Activated naive CD4-positive, alpha-beta T cell treated with Interleukin-2 at 50 U/mL for 16 hours (primary cell): Measurements from ENCODE around the gene PLA2G4B.
A peak's percentile ranks its signal among the peaks of the same experiment; 100 is the strongest.

Experiments
- DNase-seq: peaks from one replicate; pipeline ENCODE4 v3.0.0-alpha.2; 2020

PLA2G4B gene

DNA sequence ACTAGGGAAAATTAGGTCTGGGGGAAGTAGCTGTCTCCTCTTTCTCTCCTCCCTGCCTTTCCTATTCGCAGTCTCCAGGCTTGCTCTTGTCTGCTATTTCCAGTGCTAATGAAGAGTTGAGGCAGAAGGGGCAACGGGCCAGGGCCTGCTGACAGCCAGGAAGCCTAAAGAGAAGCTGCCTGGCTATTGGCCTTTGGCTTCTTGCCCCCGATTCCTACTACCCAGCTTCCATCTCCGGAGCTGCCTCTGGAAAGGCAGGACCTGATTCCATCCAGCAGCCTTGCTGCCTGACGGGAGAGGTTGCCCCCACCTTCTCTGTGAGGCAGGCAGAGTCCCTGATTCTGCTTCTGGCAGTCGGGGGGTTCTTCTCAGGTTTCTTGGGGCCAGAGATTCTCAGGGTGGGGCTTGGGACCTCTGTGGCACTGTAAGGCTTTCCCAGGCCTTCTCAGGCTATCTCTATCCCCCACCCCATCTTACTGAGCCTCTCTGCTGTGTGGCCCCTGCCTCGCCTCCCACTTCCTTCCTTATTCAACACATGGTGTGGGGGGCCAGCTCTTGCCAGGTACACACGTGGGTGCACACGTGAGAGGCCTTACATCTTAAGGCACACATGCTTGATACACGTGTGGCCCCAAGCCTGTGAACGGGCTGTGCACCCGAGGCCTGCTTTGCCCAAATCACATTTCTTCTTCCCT lies 29.0 kb upstream of the PLA2G4B start:
- DNase-seq: no peak

DNA sequence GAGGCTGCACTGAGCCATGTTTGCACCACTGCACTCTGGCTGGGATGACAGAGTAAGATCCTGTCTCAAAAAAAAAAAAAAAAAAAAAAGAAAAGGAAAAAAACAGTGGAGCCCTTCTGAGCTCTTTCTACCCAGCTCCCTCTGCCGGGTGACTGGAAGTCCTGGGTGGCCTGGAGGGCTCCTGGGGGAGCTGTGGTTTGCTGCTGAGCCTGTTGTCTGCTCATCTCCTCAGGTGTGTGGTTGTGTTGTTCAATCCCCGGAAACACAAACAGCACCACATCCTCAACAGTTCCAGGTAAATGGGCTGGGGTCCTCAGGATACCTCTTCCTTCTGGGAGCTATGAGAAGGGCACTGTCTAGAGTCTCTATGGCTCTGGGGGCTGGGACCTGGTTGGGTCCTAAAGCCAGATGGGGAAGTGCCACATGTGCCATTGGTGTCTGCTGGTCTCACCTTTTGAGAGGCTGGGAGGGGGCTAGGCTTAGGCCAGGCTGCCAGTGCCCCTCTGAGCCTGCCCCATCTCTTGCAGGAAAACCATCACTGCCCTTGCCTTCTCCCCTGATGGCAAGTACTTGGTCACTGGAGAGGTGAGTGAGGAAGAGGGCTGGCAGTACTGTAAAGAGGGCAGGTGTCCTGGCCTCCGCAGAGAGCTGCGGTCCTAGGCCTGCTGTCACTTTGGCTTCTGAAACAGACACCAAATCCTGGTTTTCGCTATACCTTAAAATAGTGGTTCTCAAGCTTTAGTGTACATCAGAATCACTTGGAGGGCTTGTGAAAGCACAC lies 27.8 kb upstream of the PLA2G4B start:
- DNase-seq: no peak

DNA sequence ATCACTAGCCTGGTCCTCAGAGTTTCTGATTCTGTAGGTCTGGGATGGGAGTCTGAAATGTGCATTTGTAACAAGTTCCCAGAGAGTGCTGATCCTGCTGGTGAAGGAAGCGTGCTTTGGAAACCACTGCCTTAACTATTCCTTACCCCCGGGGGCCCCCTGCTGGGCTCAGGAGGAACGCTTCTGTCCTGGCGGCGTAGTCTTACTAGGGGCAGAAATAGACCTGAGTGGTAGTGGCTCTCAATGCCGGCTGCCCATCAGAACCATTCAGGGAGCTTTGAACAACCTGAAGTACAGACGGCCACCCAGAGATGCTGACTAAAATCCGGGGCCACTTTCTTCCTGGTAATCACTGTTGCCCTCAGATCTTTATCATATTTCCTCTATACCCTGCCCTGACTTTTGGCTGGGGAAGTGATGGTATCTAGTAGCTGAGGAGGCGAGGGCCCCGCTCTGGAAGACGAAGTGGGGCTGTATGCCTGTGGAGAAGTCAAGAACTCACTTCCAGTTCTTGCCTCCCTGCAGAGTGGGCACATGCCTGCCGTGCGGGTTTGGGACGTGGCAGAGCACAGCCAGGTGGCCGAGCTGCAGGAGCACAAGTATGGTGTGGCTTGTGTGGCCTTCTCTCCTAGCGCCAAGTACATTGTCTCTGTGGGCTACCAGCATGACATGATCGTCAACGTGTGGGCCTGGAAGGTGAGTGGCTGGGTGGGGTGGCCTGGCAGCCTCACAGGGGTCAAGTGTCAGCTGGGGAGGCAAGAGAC lies 27.0 kb upstream of the PLA2G4B start:
- DNase-seq: peak; percentile 74

DNA sequence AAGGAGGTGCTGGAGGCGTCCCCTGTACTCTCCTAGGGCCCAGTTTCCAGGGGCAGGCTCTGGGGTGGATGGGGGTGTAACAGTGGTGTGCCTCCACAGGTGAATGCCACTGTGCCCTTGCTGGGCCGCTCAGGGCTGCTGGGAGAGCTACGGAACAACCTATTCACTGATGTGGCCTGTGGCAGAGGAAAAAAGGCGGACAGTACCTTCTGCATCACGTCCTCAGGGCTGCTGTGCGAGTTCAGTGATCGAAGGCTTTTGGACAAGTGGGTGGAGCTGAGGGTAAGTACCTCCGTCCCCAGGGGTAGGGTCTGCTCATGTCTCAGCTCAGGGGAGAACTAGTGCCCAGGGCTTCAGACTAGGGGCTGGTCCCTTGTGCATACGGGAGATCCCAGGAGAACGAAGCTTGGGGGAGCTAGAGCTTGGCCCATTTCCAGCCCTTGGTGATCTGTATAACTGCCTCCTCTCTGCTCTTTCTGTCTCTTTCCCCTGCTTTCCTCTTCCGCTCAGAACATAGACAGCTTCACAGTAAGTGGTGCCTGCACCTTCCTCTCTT lies 25.7 kb upstream of the PLA2G4B start:
- DNase-seq: no peak

DNA sequence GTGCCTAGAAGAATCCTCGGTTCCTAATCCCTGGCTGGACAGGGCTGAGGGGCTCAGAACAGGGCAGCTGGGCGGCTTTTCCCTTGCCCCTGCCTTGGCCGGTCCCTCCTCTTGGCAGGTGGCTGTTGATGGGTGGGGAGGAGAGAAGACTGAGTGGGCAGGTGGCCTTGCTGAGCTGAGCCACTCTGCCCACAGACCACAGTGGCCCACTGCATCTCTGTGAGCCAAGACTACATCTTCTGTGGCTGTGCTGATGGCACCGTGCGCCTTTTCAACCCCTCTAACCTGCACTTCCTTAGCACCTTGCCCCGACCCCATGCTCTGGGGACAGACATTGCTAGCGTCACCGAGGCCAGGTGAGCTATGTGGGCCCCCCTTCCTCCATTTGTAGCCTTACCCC lies 25.2 kb upstream of the PLA2G4B start:
- no peak for DNase-seq

DNA sequence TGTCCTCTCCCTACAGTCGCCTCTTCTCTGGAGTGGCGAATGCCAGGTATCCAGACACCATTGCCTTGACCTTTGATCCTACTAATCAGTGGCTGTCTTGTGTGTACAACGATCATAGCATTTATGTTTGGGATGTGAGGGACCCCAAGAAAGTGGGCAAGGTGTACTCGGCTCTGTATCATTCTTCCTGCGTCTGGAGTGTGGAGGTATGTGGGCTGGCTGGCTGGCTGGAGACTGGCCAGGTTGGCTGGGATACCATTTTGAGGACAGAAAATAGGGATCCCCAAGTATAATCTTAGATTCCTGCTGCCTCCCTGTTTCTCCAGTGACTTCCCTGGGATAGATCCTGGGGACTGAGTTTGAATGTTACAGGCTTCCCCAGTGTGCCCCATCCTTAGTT lies 24.1 kb upstream of the PLA2G4B start:
- no peak for DNase-seq

DNA sequence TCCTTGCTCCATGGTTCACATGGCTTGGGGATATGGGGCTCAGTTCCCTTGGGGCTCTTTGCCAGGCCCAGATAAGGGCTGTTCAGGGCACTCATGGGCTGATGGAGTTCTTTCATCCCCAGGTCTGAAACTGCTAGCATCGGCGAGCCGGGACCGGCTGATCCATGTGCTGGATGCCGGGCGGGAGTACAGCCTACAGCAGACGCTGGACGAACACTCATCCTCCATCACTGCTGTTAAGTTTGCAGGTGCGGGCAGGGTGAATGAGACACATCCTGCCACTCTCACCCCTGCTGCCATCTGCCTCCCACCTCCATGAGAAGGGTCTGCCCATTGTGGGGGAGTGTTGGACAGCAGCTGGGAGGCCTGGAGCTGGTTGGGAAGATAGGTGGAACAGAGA lies 21.9 kb upstream of the PLA2G4B start:
- DNase-seq: no peak

DNA sequence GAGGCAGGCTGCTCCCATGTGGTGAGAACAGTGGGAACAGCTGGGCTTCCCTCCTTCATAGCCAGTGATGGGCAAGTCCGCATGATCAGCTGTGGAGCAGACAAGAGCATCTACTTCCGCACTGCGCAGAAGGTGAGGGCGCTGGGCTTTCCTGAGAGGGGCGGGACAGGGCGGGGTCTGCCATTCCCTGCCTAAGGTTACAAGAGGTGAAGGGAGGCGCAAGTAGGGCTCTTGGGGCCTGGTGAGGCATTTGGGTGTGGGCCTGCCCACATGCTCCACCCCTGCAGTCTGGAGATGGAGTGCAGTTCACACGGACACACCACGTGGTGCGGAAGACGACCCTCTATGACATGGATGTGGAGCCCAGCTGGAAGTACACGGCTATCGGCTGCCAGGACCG lies 21.3 kb upstream of the PLA2G4B start:
- no peak for DNase-seq

DNA sequence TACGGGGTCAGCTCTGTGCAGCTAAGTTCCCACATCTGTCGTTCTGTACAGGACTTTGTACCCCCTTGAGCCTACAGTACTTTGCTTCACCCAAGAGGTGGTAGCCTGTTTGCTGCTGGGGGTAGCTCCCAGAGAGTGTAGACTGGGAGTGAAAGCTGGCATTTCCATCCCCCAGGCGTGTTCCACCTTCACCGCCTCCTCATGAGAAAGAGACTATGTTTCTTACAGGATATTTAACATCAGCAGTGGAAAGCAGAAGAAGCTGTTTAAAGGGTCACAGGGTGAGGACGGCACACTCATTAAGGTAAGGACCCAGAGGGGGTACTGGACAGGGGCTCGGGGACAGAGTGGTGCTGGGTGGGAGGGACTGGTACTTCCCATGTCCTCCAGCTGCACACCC lies 20.9 kb upstream of the PLA2G4B start:
- no peak for DNase-seq

DNA sequence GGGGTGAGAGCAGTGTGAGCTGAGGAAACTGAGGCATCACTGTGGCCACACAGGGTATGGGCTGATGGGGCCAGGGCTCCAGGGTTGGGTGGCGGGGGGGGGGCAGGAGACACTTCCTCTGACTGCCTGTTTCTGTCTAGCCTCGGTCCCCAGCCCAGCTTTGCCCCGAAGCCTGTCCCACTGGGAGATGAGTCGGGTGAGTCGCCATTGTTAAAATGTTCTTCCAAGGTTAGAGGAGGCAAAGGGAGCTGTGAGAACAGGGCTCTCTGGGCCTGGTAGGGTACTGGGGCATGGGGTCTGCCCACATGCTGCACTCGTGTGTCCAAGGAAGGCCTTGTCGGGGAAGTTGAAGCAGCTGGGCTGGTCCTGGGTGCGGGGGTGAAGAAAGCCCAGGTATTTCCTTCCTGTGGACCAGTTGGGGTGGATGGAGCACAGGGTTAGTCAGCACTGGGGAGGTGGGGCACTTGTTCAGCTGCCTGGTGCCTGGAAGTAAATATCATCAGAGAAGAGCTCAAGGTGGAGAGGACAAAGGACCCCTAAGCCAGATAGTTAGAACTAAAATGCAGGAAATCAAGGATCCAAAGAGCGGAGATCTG lies 19.1 kb upstream of the PLA2G4B start:
- DNase-seq: no peak

DNA sequence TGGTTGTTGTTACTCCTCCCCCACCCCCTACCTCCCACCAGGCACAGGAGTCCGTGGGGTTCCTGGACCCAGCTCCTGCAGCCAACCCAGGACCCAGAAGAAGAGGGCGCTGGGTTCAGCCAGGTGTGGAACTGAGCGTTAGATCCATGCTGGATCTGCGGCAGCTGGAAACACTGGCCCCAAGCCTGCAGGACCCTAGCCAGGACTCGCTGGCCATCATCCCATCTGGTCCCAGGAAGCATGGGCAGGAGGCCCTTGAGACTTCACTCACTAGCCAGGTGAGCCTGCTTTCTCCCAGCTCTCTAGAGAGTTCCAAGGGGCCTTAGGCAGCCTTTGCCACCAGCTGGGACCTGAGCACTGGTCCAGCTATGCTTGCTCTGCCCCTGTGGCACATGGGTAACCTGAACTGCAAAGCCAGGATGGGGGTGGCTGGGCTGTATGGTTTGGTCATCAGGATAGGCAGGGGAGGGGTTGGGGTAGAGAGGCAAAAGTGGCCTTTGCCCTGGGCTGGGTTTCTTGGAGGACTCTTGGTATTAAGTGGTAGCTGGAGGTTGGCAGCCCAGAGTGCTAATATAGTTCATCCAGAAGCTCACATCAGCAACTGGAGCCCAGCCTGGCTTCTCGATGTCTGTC lies 17.7 kb upstream of the PLA2G4B start:
- DNase-seq: no peak

DNA sequence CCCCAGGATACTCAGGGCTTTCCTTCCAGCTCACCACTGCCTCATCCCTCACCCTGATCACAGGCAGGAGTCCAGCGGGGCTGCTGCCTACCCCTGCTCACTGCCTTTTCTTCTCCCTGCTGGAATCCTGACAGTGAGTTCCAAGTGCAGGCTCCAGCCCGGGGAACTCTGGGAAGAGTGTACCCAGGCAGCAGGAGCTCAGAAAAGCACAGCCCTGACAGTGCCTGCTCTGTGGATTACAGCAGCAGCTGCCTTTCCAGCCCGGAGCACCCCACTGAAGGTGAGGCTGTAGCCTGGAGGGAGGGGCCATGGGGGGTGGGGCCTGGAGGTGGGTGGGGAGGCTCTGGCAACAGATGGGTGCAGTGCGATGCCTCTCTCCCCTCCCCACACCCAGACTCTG lies 16.8 kb upstream of the PLA2G4B start:
- no peak for DNase-seq

DNA sequence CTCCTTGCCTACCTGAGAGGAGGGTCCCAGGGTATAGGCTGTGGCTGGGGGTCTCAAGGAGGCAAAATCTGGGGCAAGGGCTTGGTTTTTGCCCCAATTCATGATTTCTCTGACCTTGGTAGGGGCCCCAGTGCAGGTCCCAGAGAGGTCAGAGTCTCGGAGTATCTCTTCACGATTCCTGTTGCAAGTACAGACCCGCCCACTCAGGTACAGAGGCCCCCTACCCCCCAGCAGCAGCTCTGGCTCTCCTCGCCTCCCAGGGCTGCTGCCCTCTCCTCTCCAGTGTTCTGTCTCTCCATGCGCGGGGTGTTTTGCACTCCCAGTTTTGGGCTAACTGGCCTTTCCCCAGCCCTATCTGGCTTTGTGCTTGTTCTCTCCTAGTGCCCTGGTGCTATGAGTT lies 16.2 kb upstream of the PLA2G4B start:
- no peak for DNase-seq

DNA sequence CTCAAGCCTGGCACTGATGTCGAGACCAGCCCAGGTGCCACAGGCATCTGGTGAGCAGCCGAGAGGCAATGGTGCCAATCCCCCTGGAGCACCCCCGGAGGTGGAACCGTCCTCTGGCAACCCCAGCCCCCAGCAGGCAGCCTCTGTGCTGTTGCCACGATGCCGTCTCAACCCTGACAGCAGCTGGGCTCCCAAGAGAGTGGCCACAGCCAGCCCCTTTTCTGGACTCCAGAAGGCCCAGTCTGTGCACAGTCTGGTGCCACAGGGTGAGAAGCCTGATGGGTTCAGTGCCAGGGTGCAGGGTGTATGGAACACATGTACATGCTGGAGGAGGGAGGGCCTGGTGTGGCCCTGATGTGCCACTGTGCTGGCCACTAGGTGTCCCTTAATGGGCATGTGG lies 15.7 kb upstream of the PLA2G4B start:
- DNase-seq: no peak

DNA sequence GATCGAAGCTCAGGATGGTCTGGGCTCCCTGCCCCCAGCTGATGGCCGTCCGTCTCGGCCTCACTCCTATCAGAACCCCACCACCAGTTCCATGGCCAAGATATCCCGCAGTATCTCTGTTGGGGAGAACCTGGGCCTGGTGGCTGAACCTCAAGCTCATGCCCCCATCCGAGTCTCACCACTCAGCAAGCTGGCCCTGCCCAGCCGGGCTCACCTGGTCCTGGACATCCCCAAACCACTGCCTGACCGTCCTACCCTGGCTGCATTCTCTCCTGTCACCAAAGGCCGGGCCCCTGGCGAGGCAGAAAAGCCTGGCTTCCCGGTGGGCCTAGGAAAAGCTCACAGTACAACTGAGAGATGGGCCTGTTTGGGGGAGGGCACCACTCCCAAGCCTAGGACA lies 15.1 kb upstream of the PLA2G4B start:
- no peak for DNase-seq

DNA sequence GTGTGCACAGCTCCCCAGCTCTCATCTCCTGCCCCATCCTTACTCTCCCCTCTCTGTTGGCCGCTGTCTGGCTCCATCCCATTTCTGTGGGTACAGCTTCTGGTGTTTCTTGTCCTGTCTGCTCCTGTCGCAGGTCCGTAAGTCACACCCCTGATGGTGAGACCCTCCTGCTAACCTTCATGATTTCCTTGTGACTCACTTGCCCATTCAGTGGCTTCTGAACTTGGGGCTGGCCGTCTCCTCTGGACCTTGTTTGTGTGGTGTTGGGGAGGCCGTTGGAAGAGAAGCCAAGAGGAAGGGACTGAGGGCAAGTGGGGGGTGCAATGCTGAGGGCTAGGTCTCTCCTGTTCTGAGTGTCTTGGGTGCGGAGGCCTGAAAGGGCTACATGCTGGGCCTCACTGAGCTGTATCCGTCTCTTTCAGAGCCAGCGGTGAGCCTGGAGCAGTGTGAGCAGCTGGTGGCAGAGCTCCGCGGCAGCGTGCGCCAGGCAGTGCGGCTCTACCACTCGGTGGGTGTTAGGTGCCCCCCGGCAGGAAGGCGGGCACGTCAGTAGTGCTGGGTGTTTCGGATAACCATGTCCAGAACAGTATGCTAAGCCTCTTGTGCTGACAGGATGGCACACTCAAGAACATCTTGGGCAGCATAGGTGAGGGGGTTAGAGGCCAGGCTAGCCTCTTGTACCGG lies 14.4 kb upstream of the PLA2G4B start:
- no peak for DNase-seq

DNA sequence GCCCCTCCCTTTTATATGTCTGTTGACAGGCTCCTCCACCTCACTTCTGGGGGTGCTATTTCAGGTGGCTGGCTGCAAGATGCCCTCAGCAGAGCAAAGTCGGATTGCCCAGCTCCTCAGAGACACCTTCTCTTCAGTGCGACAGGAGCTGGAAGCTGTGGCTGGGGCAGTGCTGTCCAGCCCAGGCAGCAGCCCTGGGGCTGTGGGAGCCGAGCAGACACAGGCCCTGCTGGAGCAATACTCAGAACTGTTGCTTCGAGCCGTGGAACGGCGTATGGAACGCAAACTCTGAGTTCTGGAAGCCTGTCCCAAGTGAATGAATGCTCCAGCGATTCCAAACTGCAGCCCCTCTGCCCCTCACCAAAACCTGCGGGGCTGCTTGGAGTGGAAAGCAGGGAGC lies 13.5 kb upstream of the PLA2G4B start:
- DNase-seq: no peak

DNA sequence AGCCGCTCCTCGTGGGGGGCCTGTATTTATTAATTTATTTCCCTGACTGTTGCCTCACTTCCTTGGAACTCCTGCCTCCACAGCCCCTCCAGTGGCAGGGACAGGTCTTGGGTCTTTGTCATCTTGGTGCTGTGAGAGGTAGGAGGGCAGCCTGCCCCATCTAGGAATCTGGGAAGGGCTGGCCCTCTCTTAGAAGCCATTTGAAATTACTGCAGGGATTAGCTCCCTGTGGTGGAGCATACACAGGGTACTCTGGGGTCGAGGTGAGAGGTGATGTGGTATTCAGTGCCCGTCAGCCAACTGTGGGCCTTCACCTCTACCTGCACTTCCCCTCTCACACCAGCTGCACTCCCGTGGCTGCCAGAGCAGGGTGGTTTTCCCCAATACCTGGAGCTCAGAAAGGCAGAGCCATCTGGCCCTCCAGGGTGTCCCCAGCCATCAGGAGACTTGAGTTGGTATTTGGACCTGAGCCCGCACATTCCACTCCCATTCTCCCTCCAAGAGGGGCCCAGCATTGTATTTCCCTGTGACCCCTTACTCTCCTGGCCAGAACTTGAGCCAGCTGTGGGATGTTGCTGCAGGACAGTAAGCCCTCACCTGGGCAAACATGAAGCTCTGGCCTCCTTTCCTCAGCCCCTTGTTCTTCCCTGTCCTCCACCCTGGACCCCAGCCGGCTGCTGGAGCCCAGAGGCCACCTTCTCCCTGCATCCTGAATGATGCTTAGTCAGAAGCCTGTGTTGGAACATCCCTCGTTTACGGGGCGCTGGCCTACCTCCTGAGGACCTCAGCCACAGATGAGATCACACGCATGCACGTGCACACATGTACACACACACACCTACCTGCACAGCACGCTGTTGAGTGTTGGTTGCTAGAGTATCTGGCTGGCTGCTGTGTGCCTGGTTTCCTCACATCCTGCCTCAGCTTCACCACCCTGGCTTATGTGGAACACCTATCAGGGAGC lies 12.8 kb upstream of the PLA2G4B start:
- no peak for DNase-seq

DNA sequence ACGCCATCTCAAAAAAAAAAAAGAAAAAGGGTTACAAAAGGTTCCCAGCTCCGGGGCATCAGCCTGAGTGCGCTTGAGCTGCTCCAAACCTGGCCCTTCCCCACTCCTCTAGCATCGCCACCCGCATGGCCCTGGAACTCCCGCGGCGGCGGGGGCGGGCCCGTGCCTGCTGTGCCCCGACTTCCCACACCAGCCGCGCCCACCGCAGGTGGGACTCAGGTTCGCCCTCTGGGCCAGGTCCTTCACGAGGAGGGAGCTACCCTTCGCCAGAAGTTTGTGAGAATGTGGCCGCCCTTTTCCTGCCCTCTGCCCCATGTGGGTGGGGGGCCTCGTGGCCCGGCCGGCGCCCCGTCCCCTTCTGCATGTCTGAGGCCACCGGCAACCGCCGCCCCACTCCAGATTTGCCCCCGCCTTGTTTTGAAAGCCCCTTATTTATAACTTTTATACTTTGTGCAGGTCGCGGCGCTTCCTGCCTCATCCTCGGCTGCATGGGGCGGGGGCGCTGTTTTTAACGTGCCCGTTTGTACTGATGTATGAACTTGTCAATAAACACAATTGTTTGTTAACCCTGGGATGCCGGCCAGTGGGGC lies 11.3 kb upstream of the PLA2G4B start:
- peak; percentile 32 for DNase-seq
